Measurements from ENCODE around the gene MYO18A.

DNA sequence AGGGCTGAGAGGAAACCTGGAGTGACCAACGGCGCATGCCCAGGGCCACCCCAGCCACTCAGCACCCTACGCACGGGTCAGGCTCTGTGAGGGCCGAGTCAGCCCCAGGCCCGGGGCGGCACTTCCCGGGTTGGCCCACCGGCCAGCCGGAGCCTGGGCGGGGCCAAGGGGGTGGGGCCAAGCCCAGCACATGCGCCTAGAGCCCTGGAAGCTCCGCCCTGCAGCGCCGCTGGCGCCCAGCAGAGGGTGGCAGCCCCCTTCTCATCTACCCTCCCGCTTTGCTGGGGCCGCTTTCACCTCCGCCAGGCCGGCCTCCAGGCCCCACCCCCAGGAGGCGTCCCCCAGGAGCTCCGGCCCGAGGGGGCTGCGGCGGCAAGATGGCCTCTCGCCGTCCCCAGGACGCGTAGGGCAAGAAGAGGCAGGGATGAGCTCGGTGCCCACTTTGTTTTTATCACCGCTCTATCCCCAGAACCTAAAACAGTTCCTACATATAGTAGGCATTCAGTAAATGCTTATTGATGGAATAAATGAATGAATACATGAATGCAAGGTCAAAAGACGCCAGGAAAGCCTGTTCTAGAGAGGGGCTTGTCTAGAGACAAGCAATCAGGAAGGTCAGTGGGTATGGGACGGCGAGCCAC is 31.3 kb downstream of the MYO18A start:
- TF ChIP-seq, protein P1, sequence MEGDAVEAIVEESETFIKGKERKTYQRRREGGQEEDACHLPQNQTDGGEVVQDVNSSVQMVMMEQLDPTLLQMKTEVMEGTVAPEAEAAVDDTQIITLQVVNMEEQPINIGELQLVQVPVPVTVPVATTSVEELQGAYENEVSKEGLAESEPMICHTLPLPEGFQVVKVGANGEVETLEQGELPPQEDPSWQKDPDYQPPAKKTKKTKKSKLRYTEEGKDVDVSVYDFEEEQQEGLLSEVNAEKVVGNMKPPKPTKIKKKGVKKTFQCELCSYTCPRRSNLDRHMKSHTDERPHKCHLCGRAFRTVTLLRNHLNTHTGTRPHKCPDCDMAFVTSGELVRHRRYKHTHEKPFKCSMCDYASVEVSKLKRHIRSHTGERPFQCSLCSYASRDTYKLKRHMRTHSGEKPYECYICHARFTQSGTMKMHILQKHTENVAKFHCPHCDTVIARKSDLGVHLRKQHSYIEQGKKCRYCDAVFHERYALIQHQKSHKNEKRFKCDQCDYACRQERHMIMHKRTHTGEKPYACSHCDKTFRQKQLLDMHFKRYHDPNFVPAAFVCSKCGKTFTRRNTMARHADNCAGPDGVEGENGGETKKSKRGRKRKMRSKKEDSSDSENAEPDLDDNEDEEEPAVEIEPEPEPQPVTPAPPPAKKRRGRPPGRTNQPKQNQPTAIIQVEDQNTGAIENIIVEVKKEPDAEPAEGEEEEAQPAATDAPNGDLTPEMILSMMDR (IDR thresholded peaks at IDR 0.05; ENCODE audit: insufficient read depth, low read depth, low read length) = peak; percentile 65
- no peak for TF ChIP-seq EZH2 (IDR thresholded peaks at IDR 0.05; ENCODE audit: insufficient read depth, low read length)
